ENCODE measurements around the gene HOXA7. TPM values are rescaled to one million over a fixed set of nuclear protein-coding genes. Genes with fewer than 3 reads are reported as not detected.

HOXA7 gene
- total RNA-seq, 4 donors from 2014 or later: 0.26 to 9.1 (median 5.2) TPM

DNA sequence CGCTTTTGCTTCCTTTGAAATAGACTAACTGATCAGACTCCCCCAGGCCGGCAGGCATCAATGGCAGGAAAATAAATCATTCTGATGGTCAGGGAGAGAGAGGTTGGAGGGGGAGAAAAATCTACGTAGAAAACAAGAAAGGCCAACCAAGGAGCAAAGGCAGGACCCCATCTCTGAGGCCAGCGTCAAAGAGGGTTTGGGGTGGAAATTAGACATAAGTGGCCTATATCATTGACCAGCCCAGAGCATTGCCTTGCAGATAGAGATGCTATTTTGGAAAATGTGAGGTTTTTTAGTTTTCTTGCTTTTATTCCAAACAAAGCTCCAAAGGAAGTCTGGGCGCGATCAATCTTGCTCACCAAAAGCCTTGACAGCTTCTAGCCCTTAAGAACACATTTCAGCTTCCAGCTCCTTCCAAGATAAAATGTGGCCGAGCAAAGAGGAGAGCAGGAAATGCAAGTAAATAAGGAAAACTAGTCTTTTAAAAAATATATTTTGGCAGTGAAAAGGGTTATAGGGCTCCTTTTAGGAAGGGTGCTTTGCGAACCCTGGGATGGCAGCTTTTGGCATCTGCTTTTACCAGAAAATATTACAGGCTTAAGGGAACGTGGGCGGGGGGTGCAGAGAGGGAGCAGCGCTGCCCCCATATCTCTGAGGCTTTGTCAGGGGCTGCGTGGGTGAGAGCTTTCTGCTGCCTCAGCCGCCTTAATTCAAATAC, 52.0 kb downstream of the HOXA7 start:
- intact Hi-C loops (cut with DNase I; ENCODE audit: low total_unique reads): no loop called here
- H3K27ac ChIP-seq: peak overlapping the region in 1 of 2 donors; percentile 9
- no peak overlapping the region for H3K4me3 ChIP-seq
- H3K4me1 ChIP-seq: no peaks in the 10 kb centered on the region
- H3K9me3 ChIP-seq: no peaks in the 10 kb centered on the region
- H3K36me3 ChIP-seq: no peaks in the 10 kb centered on the region
- no peak for DNase-seq
- TF ChIP-seq POLR2A (IDR thresholded peaks at IDR 0.05): no peak
- TF ChIP-seq, protein P1, sequence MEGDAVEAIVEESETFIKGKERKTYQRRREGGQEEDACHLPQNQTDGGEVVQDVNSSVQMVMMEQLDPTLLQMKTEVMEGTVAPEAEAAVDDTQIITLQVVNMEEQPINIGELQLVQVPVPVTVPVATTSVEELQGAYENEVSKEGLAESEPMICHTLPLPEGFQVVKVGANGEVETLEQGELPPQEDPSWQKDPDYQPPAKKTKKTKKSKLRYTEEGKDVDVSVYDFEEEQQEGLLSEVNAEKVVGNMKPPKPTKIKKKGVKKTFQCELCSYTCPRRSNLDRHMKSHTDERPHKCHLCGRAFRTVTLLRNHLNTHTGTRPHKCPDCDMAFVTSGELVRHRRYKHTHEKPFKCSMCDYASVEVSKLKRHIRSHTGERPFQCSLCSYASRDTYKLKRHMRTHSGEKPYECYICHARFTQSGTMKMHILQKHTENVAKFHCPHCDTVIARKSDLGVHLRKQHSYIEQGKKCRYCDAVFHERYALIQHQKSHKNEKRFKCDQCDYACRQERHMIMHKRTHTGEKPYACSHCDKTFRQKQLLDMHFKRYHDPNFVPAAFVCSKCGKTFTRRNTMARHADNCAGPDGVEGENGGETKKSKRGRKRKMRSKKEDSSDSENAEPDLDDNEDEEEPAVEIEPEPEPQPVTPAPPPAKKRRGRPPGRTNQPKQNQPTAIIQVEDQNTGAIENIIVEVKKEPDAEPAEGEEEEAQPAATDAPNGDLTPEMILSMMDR (IDR thresholded peaks at IDR 0.05): no peak
- no peaks in the 10 kb centered on the region for H3K27me3 ChIP-seq

MicroRNA genes within 50 kb of the gene (microRNA counts, 767-probe panel; counts per million panel counts)
- microRNA hsa-miR-196b-5p: 6,707 to 7,908 counts per million in 2 donors

Small RNAs within 50 kb of the gene (microRNA-seq; reads per million reads assigned to microRNA genes)
- 12,289 reads per million, percentile 93 among the genes with 10 or more reads in this experiment for gene MIR196B (ENCODE audit: borderline microRNAs expressed, borderline replicate concordance)

Small RNAs within 50 kb of the gene (small RNA-seq; reads per million reads assigned to genes)
- gene AC004080.5: not detected
- gene RF02140: not detected
- not detected for gene RF02141

Other genes with a start within 250 kb of the HOXA7 start
- gene HOXA1, start 60.7 kb downstream of the HOXA7 start, total RNA-seq: 1 to 10 TPM in 3 of 4 donors, under 1 TPM in 1; 0.28 to 2.0 (median 1.5) TPM
- 1 to 10 TPM in 2 of 4 donors, not detected in 2; 1.8 to 6.5 TPM for gene HOXA2, start 54.0 kb downstream of the HOXA7 start, total RNA-seq
- 1 to 10 TPM in 1 of 4 donors, under 1 TPM in 2, not detected in 1; 0.14 to 7.7 (median 0.26) TPM for gene HOXA4, start 25.9 kb downstream of the HOXA7 start, total RNA-seq
- 10 to 100 TPM; 10.7 to 61.0 (median 18.9) TPM for gene HOXA5, start 13.0 kb downstream of the HOXA7 start, total RNA-seq
- 10 to 100 TPM in 3 of 4 donors, 1 to 10 TPM in 1; 1.8 to 19.1 (median 15.4) TPM for gene HOXA6, start 8.9 kb downstream of the HOXA7 start, total RNA-seq
- 10 to 100 TPM in 2 of 4 donors, 1 to 10 TPM in 2; 1.0 to 34.5 (median 19.0) TPM for gene HOXA3, start 4.1 kb downstream of the HOXA7 start, total RNA-seq
- gene HOXA9, start 8.9 kb upstream of the HOXA7 start, total RNA-seq: 10 to 100 TPM in 3 of 4 donors, 1 to 10 TPM in 1; 2.3 to 26.4 (median 22.4) TPM
- 100 to 1,000 TPM in 1 of 4 donors, 10 to 100 TPM in 3; 50.0 to 114 (median 69.0) TPM for gene HOXA10, start 17.6 kb upstream of the HOXA7 start, total RNA-seq
- gene HOXA11, start 28.6 kb upstream of the HOXA7 start, total RNA-seq: 10 to 100 TPM; 32.4 to 82.0 (median 57.8) TPM
- 10 to 100 TPM in 1 of 4 donors, 1 to 10 TPM in 1, under 1 TPM in 2; 0.40 to 27.5 (median 1.1) TPM for gene HOXA13, start 43.4 kb upstream of the HOXA7 start, total RNA-seq
- gene EVX1, start 86.1 kb upstream of the HOXA7 start, total RNA-seq: under 1 TPM in 1 of 4 donors, not detected in 3; 0.21 TPM